OCI-LY3 (cell line): ENCODE data around the gene CMTM1.

Experiments used
- CTCF ChIP-seq: fragments of 200-600, 300-600 bp; sonication (generic); IDR thresholded peaks from 2 replicates; pipeline ENCODE4 v1.5.1; 2014; ENCODE audit warnings: antibody characterized with exemption, low read length, low read depth
- EZH2phosphoT487 ChIP-seq: fragments of 200-600 bp; shearing (Covaris generic); IDR thresholded peaks from 2 replicates; pipeline ENCODE4 v1.6.1; 2018; ENCODE audit warnings: antibody characterized with exemption, mixed run types, low read depth

- TF ChIP-seq CTCF (no peak), EZH2phosphoT487 (no peak)
Observed at GRCh38 chr16:66612422-66612821, 46.2 kb downstream of the CMTM1 start.
